ENCODE data around the gene SFR1.

SFR1 gene

DNA sequence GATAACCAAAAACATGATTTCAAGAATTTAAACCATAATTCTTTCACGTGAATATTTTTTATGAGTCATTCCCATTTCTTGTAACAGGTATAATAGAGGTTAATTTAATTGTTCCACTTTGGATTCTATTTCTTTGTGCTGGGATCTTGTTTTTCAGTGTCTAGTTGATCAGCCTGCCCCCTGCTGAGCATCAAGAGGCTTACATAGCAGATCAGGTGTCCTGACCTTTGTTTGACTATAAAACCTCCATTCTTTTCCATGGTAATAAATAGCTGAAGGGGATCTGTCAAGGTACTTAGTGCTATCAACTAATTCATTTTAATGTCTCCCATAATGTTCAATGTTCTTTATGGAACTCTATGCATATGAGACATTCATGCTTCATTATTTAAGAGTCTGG, 41.2 kb upstream of the SFR1 start:
- Histone ChIP-seq H3K4me1 (ENCODE audit: insufficient read depth, low read length, severe bottlenecking) (no peaks in the 10 kb centered on the region), H2AFZ (ENCODE audit: low read length) (no peak overlapping the region), H3K9ac (ENCODE audit: low read length) (no peak overlapping the region), H3K27me3 (ENCODE audit: insufficient read depth, low read length) (no peaks in the 10 kb centered on the region), H3K4me2 (ENCODE audit: low read length) (no peak overlapping the region), H3K36me3 (ENCODE audit: insufficient read depth, low read length) (no peaks in the 10 kb centered on the region), H3F3A (ENCODE audit: insufficient read depth, low read length) (no peaks in the 10 kb centered on the region), H3K27ac (ENCODE audit: low read depth, low read length, poor library complexity, severe bottlenecking) (no peak overlapping the region), H3K9me2 (ENCODE audit: low read depth, low read length) (no peaks in the 10 kb centered on the region), H4K20me1 (ENCODE audit: insufficient read depth, low read length) (no peaks in the 10 kb centered on the region), H3K4me3 (ENCODE audit: low read depth, low read length, poor library complexity, severe bottlenecking) (no peak overlapping the region), H3K79me2 (ENCODE audit: insufficient read depth, low read length) (no peaks in the 10 kb centered on the region), H3K9me3 (ENCODE audit: low read length) (no peaks in the 10 kb centered on the region)
- TF ChIP-seq, protein P1, sequence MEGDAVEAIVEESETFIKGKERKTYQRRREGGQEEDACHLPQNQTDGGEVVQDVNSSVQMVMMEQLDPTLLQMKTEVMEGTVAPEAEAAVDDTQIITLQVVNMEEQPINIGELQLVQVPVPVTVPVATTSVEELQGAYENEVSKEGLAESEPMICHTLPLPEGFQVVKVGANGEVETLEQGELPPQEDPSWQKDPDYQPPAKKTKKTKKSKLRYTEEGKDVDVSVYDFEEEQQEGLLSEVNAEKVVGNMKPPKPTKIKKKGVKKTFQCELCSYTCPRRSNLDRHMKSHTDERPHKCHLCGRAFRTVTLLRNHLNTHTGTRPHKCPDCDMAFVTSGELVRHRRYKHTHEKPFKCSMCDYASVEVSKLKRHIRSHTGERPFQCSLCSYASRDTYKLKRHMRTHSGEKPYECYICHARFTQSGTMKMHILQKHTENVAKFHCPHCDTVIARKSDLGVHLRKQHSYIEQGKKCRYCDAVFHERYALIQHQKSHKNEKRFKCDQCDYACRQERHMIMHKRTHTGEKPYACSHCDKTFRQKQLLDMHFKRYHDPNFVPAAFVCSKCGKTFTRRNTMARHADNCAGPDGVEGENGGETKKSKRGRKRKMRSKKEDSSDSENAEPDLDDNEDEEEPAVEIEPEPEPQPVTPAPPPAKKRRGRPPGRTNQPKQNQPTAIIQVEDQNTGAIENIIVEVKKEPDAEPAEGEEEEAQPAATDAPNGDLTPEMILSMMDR (IDR thresholded peaks at IDR 0.05; ENCODE audit: low read length), result peak; percentile 68
- TF ChIP-seq EZH2 (IDR thresholded peaks at IDR 0.05; ENCODE audit: borderline replicate concordance, low read length), result no peak

DNA sequence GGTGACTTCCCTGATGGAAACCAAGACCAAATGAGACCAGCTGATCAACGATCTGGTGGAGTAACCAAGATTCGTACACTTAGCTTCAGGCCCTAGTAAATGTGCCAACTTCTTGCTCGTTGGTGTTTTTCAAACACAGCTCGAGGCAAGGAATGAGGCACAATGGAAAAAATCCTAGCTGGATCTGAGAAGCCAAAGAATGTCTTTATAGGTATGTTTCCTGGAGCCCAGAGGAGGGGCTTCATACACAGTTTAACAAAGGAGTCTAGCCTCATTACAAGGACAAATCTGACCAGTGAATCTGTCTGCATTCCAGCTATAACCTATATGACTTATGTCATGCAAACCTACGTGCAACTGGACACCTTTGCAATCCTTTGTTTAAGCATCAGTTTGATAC, 40.0 kb upstream of the SFR1 start:
- Histone ChIP-seq H3K36me3 (ENCODE audit: insufficient read depth, low read length) (no peaks in the 10 kb centered on the region), H3K79me2 (ENCODE audit: insufficient read depth, low read length) (no peaks in the 10 kb centered on the region), H3K27ac (ENCODE audit: low read depth, low read length, poor library complexity, severe bottlenecking) (no peak overlapping the region), H3K9me2 (ENCODE audit: low read depth, low read length) (no peaks in the 10 kb centered on the region), H3K4me1 (ENCODE audit: insufficient read depth, low read length, severe bottlenecking) (no peaks in the 10 kb centered on the region), H3F3A (ENCODE audit: insufficient read depth, low read length) (no peaks in the 10 kb centered on the region), H4K20me1 (ENCODE audit: insufficient read depth, low read length) (no peaks in the 10 kb centered on the region), H3K27me3 (ENCODE audit: insufficient read depth, low read length) (no peaks in the 10 kb centered on the region), H3K4me3 (ENCODE audit: low read depth, low read length, poor library complexity, severe bottlenecking) (no peak overlapping the region), H3K9ac (ENCODE audit: low read length) (no peak overlapping the region), H2AFZ (ENCODE audit: low read length) (no peak overlapping the region), H3K4me2 (ENCODE audit: low read length) (no peak overlapping the region), H3K9me3 (ENCODE audit: low read length) (no peaks in the 10 kb centered on the region)
- TF ChIP-seq, protein P1 (IDR thresholded peaks at IDR 0.05; ENCODE audit: low read length), result no peak
- TF ChIP-seq EZH2 (IDR thresholded peaks at IDR 0.05; ENCODE audit: borderline replicate concordance, low read length), result no peak

DNA sequence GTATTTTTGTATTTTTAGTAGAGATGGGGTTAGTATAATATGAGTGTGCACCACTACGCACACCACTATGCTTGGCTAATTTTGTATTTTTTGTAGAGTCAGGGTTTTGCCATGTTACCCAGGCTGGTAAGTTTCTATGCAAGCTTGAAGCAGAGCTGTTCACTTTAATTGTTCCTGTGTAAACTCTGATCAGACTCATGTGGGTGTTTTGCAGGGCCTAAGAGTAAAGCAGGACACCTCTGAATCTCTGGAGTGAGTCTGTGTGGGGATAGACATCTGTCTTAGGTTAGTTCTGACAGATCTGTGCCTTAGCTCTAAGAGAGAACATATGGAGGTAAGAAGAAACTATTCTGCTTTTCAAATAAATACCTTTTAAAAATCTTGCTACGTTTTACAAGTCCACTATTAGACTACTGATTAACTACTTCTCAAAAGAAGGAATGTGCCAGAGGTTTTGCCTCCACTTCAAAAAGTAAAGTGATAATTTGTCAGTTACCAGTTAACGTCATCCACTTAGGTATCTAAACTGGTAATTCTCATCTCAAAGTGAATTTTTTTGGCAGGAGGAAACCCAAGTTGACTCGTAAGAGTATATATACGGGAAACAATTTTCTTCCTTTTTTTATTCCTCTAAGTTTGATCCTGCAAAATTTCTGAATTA, 37.4 kb upstream of the SFR1 start:
- TF ChIP-seq, protein P1 (IDR thresholded peaks at IDR 0.05; ENCODE audit: low read length), result no peak
- Histone ChIP-seq H3K9ac (ENCODE audit: low read length) (no peak overlapping the region), H3K27ac (ENCODE audit: low read depth, low read length, poor library complexity, severe bottlenecking) (no peak overlapping the region), H3K4me2 (ENCODE audit: low read length) (no peak overlapping the region), H2AFZ (ENCODE audit: low read length) (no peak overlapping the region), H3K27me3 (ENCODE audit: insufficient read depth, low read length) (no peaks in the 10 kb centered on the region), H3K9me3 (ENCODE audit: low read length) (no peaks in the 10 kb centered on the region), H3K79me2 (ENCODE audit: insufficient read depth, low read length) (no peaks in the 10 kb centered on the region), H3K4me1 (ENCODE audit: insufficient read depth, low read length, severe bottlenecking) (no peaks in the 10 kb centered on the region), H4K20me1 (ENCODE audit: insufficient read depth, low read length) (no peaks in the 10 kb centered on the region), H3K9me2 (ENCODE audit: low read depth, low read length) (no peaks in the 10 kb centered on the region), H3K4me3 (ENCODE audit: low read depth, low read length, poor library complexity, severe bottlenecking) (no peak overlapping the region), H3K36me3 (ENCODE audit: insufficient read depth, low read length) (no peaks in the 10 kb centered on the region), H3F3A (ENCODE audit: insufficient read depth, low read length) (no peaks in the 10 kb centered on the region)
